GM20431 (cell line): Measurements from ENCODE around the gene TUBB8B.
"Not testable (repeated sequence)": the region's sequence is repeated elsewhere in the genome, so short reads cannot be mapped to it uniquely, and the experiment has no call there.

Experiments
- in situ Hi-C: fragments of 300-500 bp; cut with MseI, MboI; formaldehyde crosslinking; loops from one replicate; pipeline ENCODE4 v1.15.0; 2020; ENCODE audit warnings: low sequenced_read_pairs; ENCODE audit not compliant: unreplicated experiment

TUBB8B gene

DNA sequence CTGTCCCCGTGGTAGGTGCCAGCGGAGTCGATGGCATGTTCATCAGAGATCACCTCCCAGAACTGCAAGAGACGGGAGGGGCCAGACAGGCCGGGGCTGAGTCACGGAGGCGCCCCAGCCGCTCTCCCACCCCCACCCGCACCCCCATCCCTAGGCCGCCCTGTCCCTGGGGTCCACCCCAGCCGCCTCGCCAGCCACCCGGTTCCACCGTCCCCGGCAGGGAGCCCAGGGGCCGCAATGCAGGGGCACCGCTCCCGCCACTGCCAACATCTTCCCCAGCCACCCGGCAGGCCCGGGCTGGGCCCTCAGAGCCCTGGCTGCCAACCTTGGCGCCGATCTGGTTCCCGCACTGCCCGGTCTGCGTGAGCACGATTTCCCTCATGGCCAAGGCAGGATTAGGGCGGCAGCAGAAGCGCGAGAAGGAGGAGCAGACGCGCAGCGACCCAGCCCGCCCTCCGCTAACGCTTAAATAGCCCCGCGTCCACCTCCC is at the start of gene TUBB8B:
Gene TUBB8B, minus strand, starts transcription at position 440 of the 490 bp plus-strand sequence. Its CDS starts 58 bp downstream, at position 382.
- in situ Hi-C loops, result not testable (repeated sequence)

DNA sequence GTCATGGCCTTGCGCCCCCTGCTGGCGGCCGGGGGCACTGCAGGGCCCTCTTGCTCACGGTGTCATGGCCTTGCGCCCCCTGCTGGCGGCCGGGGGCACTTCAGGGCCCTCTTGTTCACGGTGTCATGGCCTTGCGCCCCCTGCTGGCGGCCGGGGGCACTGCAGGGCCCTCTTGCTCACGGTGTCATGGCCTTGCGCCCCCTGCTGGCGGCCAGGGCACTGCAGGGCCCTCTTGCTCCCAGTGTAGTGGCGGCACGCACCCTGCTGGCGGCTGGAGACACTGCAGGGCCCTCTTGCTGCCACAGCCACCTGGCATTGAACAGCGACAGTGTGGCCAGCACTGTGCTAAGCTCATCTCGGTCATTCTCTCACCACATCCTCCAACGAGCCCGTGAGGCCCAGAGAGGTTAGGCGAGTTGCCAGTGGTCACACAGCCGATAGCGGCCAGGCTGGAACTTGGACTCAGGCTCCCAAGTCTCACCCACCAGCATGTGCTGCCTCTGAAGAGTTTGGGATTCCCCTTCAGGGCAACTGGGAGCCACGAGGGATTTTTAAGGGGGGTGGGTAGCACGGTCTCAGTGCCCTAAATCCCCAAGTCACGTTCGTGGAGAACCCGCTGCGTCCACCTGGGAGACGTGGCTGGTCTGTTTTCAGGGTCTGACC is 48.0 kb upstream of the TUBB8B start:
- in situ Hi-C loops, result not testable (repeated sequence)

DNA sequence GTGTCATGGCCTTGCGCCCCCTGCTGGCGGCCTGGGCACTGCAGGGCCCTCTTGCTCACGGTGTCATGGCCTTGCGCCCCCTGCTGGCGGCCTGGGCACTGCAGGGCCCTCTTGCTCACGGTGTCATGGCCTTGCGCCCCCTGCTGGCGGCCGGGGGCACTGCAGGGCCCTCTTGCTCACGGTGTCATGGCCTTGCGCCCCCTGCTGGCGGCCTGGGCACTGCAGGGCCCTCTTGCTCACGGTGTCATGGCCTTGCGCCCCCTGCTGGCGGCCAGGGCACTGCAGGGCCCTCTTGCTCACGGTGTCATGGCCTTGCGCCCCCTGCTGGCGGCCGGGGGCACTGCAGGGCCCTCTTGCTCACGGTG is 47.3 kb upstream of the TUBB8B start:
- in situ Hi-C loops, result not testable (repeated sequence)

DNA sequence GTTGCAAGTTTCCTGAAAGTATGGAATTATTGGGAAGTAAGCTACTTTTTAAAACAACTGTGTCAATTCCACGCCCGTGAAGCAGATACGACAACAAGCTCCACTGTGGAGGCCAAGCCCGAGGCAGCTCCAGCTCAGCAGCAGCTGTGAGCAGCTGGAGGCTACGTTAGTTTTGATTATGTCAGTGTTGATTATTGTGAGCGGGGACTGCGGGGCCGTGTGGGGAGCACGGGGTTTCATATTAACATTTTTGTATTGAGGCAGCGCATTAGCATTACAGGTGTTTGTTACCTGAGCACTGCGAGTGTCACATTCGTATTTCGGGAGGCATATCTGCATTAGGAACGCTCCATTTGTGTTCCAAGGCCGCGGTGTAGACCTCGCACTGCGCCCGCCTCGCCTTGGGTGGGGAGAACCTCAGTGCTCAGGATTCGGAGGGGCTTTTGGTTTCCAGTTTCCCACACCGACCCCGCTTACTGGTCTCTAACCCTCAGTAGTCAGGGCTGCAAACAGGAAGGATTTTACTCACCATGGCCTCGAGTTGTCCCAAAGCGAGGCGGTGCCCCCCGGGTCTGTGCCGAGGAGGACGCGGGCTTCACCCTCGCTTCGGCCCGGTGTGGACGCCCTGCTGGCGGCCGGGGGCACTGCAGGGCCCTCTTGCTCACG is 46.8 kb upstream of the TUBB8B start:
- in situ Hi-C loops, result not testable (repeated sequence)

DNA sequence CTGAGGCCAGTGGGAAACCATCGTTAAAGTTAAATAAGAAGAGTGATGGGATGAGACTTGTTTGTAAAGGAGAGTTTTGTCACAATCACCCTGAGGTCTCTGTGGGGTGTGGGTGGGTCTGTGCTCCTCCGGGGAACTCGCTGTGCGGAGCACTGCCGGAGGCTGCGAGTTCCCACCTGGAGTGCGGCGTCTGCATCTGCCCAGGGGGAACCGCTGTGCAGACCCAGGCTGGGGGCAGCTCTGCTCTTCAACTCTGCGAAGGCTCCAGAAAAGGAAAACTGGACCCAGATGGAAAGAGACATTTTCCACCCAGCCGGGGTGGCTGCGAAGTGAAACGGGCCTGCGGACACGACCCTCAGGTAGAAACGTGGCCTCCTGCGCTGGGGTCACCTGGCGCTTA is 46.2 kb upstream of the TUBB8B start:
- in situ Hi-C loops, result not testable (repeated sequence)

DNA sequence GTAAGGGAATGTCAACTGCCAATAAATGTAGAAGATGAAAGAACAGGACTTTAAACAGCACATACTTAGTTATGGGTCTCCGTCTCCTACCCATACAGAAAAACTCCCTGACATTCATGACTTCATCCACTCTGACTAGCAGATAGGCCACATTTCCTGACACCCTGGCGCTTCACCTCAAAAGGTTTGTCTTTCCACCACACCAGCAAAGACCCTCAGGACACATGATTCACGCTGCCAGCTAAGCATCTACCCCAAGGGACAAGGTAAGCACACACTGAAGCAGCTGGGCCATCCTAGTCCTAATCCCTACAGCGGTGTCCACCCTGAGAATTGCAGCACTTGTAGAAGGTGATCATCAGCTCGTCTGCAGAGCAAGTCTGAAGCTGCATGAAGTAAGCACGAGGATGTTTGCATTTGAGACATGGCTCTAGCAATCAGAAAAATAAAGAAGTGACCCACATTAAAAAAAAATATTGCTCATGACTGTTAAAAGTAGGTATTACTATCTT is 44.5 kb upstream of the TUBB8B start:
- in situ Hi-C loops, result not testable (repeated sequence)

DNA sequence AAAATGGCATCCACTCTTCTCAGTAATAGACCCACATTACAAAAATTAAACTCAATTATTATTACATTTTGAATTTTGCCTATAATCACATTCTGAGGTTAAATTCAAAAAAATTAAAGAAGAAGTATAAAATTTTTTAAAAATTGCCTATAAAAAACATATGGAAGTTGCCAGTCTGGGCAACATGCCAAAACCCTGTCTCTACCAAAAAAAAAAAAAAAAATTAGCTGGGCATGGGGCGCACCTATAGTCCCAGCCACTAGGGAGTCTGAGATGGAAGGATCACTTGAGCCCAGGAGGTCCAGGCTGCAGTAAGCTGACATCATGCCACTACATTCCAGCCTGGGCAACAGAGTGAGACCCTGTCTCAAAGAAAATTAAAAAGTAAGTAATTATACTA is 42.1 kb upstream of the TUBB8B start:
- in situ Hi-C loops, result not testable (repeated sequence)

DNA sequence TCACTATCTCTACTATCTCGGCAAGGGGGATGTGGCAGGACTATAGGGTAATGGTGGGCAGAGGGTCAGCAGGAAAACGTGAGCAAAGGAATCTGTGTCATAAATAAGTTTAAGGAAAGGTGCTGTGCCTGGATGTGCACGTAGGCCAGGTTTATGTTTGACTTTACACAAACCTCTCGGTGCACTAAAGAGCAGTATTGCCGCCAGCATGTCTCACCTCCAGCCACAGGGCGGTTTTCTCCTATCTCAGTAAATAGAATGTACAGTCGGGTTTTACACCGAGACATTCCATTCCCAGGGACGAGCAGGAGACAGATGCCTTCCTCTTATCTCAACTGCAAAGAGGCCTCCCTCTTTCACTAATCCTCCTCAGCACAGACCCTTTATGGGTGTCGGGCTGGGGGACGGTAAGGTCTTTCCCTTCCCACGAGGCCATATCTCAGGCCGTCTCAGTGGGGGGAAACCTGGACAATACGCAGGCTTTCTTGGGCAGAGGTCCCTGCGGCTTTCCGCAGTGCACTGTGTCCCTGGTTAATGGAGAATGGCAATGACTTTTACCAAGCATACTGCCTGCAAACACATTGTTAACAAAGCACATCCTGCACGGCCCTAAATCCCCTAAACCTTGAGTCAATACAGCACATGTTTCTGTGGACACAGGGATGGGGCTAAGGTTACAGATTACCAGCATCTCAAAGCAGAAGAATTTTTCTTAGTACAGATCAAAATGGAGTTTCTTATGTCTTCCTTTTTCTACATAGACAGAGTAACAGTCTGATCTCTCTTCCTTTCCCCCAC is 41.2 kb upstream of the TUBB8B start:
- in situ Hi-C loops, result not testable (repeated sequence)

DNA sequence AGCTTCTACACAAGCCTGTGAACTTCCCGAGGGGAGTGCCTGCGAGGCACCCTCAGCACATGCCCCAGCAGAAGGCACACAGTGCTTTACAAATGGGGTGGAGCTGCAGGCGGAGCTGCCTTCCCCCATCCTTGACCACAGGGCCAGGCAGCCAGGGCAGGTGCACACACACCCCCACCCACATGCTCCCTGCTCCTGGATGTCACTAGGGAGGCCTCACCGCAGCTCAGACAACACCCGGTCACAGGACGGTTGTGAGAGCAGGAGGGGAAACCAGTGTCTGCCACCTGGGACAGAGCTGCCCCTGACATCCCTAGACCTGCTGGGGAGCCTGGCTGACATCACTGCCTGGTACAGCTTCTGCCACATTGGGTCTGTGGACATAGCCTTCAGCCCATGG is 39.7 kb upstream of the TUBB8B start:
- in situ Hi-C loops, result not testable (repeated sequence)

DNA sequence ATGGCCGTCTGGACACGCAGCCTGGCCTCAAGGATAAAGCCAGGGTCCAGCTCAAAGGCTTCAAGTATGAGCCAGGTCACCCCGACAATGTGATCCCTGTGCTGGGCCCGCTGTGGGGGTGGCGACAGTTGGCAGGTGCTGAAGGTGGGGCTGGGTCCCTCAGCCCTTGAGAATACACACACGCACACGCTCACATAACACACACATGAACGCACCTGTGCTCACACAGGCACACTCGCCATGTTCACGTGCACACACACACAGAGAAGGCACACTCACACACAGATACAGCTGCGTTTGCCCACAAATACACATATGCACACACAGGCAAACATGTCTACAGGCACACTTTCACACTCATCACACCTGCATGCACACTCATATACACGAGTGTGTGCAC is 35.4 kb upstream of the TUBB8B start:
- in situ Hi-C loops, result not testable (repeated sequence)

DNA sequence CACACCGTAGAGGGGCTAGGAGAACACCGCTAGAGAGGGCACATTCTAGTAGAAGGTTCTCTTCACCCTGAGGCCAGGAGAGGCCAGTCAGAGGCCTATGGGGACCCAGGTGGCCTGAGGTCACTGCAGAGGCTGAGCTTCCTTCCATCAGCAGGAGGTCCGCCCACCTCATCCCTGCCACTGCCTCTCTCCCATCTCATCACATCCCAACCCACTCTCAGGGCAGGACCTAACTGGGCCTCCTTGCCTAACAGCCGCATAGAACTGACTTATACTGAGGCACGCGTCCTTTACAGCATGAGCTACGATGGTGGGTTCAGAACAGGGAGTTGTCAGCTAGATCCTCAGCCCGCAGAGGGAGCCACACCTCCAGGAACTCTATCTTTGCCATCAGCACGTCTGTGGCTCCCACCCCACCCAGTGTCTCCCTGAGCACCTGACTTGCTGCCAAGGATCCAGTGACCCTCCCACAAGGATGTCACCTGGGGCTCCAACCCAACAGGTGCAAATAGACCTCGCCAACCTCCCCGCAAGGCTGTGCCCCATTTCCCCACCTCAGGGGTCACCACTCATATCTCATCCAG is 33.3 kb upstream of the TUBB8B start:
- in situ Hi-C loops, result not testable (repeated sequence)

DNA sequence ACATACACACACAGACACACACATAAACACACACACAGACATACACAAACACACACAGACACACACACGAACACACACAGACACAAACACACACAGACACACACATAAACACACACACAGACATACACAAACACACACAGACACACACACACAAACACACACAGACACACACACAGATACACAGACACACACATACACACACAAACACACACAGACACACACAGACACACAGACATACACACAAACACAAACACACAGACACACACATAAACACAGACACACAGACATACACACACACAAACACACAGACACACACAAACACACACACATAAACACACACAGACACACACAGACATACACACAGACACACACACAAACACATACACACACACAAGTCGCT is 31.5 kb upstream of the TUBB8B start:
- in situ Hi-C loops, result not testable (repeated sequence)

DNA sequence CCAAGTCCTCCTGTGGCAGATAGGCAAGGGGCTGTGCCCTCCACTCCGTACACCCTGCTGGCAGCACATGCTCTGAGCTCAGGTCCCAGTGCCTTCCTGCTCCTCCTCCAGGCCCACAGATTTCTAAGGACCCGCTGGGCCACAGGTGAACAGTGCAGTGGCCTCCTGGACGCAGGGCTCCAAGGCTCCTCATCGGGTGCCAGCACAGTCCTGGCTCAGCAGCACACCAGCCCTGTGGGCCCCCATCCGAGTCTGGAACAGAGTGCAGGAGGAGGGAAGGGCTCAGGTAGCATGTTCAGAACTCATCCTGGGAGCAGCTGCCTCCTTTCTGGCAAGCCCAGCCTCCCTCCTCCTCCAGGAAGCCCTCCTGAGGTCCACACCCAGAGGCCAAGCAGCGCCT is 30.8 kb upstream of the TUBB8B start:
- in situ Hi-C loops, result not testable (repeated sequence)

DNA sequence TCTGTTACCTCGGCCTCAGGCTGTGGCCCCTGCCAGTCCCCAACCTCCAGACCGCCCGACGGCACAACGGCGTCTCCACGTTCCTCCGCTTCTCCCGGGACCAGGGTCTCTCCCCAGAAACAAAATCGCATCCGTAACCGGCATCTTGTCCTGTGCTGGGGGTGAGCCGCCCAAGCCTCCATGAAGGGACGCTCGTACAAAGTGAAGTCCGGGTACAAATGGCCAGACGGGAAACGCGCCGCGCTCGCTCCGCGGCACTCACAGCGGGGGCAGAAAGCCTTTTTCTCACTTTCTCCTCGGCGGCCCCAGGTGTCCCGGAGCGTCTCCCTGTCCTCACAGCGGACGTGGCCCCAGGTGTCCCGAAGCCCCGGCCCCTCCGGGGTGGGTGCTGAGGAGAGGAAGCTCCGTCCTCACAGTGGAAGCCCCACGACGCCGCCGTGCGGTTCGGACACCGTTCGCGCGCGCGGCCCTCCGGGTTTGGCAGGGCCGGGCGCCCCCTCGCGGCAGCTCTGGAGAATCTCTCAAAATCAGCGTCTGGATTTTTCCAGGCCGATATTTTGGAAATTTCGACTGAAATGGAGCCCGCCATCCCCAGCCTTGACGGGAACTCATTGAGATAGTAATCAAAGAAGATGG is 26.2 kb upstream of the TUBB8B start:
- in situ Hi-C loops, result not testable (repeated sequence)

DNA sequence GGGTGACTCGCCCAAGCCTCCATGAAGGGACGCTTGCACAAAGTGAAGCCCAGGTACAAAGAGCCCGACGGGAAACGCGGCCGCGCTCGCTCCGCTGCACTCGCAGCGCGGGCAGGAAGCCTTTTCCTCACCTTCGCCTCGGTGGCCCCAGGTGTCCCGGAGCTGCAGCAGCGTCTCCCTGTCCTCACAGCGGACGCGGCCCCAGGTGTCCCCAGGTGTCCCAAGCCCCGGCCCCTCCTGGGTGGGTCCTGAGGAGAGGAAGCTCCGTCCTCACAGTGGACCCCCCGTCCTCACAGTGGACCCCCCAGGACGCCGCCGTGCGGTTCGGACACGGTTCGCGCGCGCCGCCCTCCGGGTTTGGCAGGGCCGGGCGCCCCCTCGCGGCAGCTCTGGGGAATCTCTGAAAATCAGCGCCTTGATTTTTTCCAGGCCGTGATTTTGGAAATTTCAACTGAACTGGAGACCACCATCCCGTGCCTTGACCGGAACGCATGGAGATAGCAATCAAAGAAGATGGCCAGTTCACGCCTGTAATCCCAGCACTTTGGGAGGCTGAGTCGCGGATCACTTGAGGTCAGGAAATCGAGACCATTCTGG is 23.9 kb upstream of the TUBB8B start:
- in situ Hi-C loops, result not testable (repeated sequence)

DNA sequence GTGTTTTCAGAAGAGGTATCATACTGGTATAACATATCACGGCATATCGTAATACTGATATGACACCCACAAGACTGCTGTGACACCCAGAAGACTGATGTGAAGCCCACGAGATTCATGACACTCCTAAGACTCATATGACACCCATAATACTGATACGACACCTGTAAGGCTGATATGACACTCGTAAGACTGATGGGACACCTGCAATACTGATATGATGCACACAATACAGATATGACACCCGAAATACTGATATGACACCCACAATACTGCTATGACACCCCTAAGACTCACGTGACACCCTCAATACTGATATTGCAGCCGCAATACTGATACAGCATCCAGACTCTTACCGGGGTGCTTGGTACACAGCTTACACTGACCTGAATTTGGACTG is 18.3 kb upstream of the TUBB8B start:
- in situ Hi-C loops, result not testable (repeated sequence)

DNA sequence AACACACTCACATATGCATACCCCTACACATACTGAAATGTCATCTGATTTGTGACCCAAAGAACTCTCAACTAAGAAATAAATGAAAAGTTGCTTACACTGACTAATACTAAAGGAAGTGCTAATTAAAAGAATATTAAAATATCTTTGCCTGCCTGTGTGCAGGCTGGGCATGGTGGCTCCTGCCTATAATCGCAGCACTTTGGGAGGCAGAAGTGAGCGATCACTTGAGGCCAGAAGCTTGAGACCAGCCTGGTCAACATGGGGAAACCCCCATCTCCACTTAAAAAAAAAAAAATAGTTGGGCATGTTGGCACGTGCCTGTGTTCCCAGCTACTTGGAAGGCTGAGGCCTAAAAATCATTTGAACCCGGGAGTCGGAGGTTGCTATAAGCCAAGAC is 14.9 kb upstream of the TUBB8B start:
- in situ Hi-C loops, result not testable (repeated sequence)

DNA sequence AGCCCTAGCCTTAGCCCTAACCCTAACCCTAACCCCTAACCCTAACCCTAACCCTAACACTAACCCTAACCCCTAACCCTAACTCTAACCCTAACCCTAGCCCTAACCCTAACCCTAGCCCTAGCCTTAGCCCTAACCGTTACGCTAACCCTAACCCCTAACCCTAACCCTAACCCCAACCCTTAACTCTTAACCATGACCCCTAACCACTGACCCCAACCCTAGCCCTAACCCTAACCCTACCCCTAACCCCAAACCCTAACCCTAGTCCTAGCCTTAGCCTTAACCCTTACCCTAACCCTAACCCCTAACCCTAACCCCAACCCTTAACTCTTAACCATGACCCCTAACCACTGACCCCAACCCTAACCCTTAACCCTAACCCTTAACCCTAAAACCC is 14.2 kb upstream of the TUBB8B start:
- in situ Hi-C loops, result not testable (repeated sequence)

DNA sequence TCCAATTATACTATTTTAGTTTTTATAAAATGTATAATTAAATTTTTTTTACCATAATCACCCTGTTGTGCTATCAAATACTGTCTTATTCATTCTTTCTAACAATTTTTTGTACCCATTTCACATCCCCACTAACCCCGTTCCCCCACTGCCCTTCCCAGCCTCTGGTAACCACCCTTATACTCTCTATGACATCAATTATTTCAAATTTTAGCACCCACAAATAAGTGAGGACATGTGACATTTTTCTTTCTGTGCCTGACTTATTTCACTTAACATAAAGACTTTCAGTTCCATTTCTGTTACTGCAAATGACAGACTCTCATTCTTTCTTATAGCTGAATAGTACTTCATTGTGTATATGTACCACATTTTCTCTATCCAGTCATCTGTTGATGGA is 5.0 kb upstream of the TUBB8B start:
- in situ Hi-C loops, result not testable (repeated sequence)

DNA sequence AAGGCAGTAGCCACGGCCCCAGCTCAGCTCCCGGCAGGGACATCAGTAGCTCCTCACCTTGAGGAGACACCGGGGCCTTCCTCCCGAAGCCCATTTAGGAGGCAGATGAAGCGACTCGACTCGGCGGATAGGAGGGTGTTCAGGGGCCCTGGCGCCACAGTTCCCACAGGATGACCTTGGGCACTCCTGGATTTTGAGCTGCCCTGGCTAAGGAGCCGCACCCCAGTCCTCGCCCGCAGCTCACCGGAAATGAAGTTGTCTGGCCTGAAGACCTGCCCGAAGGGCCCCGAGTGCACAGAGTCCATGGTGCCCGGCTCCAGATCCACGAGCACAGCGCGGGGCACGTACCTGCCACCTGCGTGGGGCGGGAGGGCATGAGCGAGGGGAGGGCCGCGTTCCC is 719 bp downstream of the TUBB8B start:
- in situ Hi-C loops, result not testable (repeated sequence)
